HG03460 (cell line): ENCODE data around the gene RAP1A.

ENCODE experiments used
- ATAC-seq: cut with Tn5 transposase; IDR thresholded peaks from one replicate; pipeline ENCODE4 v1.9.1; 2021; ENCODE audit not compliant: unreplicated experiment

RAP1A gene

DNA sequence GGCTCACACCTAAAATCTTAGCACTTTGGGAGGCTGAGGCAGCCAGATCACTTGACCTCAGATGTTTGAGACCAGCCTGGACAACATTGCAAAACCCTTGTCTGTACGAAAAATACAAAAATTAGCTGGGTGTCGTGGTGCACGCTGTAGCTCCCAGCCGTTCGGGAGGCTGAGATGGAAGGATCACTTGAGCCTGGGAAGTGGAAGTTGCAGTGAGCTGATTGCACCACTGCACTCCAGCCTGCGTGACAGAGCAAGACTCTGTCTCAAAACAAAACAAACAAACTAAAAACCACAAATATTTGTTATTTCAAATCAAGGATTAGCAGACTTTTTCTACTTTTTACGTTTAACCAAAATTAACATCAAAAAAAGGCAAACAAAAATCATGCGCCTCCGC, 88.3 kb downstream of the RAP1A start:
- ATAC-seq: no peak

DNA sequence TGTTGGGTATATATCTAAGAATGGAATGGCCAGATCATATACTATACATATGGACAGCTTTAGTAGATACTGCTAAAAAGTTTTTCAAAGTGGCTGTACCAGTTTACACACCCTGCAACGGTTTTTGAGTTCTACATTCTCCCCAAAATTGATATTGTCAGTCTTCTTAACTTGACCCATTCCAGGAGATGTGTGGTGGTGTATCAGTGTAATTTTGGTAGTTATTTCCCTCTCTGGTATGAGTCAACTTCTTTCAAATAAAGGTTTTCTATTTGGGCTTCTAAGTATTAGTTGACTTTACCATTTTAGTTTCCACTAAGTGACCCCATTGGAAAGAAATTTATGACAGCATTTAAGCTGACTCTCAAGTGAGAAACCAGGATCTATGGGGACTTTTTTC, 90.4 kb downstream of the RAP1A start:
- no peak for ATAC-seq

DNA sequence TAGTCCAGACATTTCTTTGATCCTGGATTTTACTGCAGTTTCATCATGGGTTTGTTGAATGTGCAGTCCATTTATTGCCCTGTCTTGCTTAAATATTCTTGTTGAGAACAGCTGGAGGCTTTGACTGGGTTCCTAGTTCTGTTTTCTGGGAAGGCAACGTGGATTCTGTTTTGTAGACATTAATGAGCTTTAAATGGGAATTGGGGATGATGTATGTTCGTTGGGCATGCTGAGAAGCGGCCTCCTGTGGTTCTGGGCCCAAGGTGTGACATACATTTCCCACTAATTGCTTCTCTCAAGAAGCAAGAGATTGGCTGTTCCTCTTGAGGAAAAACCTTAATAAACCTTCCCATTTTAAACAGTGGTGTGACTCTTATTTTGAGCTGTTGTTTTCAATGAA, 96.7 kb downstream of the RAP1A start:
- ATAC-seq: no peak

DNA sequence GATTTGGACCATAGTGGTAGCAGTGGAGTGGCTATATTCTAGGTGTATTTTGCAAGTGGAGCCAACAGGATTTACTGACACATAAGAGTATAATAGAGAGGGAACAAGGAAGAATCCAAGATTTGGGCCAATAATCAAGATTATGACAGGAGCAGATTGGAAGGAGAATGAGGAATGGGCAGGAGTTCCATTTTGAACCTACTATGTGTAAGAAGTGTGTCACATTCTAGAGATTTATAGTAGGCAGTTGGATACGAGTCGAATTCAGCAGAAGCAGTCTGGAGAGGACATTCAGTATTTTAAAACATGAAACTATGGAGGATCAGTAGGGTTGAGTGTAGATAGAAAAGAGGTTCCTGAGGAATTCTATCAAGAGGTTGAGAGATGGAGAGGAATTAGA, 97.9 kb downstream of the RAP1A start:
- ATAC-seq: no peak

DNA sequence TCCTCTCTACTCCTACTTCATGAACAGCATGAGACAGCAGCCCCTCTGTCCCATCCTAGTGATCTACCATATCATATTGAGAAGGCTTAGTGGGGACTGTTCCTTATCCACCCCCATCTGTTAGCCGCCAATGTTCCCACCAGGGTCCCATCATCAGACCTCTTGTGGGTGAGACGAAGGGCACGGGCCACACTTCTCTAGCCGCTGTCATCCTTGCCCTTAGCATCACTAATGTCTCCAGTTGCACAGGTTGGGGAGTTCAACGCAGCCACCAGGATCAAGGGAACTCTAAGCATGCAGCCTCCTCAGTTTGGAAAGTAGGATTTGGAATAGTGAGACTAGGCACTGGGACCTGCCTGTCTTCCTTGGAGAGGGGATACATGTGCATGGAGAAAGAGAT, 99.5 kb downstream of the RAP1A start:
- ATAC-seq: no peak

DNA sequence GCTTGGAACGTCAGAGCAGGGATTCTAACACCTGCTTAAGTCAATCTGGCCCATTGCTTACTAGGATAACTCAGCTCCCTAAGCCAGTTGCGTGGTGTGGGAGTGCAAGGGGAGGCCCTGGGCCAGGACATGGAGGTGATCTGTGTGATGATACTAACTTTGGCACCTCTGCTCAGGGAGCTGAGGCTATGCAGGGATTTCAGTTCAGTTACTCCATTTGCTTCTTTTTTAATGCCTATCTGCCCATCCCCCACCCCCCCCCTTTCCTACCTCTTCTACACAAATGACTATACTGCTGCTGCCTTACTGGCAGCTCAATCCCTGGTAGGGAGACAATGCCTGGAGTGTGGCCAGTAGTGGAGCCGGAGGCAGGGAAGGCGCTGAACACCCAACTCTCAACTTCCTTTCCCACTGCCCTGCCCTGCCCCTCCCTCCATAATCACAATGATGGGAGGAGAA, 100.1 kb downstream of the RAP1A start:
- no peak for ATAC-seq

DNA sequence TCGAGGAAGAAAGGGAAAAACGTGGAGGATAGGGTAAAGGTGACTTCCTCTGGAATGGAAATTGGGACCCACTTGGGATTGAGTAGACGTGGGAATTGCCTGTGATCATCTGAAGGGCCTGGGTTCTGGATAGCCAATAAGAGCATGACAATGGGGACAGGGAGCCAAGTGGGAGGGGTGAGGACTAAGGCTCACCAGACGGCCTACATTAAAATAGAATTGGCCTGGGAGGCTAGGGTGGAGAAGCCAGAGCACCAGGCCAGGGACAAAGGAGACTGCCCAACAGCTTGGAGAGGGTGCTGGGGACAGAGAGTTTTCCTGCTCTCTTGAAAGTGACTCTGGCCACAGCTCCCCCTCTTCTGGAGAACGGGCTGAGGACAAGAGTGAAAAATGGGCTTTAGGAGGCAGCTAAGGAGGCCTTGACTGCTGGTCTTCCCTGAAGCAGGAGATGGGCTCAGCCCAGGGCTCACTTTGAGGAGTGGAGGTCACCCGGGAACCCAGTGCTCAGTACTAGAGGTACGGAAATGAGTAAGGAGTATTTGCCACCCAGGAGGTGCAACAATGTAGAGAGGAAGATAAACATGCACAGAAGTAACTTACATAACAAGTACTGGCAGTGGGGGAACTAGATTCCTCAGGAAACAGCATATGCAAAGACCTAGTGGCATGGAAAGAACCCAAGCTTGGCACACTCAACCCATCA, 100.8 kb downstream of the RAP1A start:
- ATAC-seq: no peak

DNA sequence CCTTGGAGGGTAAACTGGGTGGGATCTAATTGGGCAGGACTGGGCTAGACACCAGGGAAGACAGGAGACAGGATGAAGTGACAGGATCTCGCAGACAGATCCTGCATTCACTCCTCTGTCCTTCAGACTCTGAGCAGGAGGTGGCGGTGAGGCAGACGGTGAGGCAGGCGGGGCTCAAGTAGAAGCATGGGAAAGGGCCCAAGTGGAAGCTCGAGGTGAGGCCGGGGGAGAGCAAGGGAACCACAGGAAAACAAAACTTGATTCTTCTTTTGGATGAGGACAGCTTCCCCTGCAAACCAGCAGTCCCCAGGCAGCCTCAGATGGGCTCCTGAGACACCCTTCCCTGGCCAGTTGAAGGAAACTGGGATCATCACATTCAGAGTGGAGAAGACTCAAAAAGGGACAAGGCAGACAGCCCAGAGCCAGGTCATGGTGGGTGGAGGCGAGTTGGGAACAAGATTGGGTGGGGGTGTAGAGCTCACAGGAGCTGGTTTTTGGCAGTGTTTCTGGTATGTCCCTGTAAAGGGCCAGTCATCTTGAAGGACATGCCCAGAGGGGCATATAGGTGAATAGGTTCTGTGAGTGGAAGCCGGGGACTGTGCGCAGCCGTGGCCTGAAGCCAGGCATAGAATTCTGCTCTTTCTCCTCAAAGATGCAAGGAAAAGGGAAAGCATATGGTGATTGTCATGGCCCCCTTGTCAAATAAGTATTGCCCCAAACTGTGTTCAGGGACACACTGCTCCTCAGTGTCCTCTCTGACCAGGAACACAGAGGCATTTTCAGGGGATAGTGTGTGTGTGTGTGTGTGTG, 101.6 kb downstream of the RAP1A start:
- ATAC-seq: no peak

DNA sequence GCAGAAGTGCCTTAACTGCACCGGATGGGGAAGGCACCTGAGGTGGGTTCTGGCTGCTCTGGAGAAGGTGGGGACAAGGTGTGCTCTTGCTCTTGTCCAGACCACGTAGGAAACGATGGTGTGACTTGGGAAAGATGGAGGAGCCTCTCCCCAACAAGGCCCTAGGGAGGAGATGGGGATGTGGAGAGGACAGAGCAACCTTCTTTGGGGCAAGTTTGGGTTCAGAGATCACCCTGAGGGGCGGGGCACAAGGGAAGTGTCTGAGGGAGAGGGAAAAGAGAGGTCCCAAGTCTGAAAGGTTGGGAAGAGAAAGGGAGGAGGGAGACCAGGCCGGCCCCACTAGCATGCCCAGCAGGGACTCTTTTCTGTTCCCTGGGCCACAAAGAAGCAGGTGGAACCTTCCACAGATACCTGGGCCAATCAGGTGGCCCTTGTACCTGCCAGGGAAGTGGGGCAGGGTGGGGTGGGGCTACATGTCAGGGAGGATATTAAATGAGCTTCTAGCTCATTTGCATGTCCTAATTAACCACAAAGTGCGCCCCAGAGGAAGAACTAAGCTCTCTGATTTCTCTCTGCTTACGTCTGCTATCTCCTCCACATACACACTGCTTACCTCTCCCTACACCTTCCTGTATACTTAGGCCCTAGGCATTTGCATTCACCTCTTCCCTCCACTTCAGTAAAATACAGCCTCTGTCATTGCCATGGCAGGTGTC, 103.7 kb downstream of the RAP1A start:
- no peak for ATAC-seq

DNA sequence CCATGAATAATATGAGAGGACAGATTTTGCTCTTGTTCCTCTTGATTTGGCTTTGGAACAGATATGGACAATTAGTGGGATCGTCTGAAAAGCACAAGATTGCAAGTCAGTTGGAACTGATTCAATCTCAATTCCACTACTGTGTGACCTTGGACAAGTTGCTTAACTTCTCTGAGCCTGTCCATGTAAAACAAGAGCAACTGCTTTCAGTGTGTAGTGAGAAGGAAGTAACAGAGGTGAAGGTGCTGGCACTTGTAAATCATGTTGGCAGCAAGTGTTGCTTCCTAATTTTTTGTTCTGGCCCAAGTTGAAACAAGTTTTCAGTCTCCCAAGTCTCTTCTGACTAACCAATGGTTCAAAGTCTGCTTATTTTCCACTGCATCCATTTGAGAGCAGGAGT, 104.3 kb downstream of the RAP1A start:
- no peak for ATAC-seq

DNA sequence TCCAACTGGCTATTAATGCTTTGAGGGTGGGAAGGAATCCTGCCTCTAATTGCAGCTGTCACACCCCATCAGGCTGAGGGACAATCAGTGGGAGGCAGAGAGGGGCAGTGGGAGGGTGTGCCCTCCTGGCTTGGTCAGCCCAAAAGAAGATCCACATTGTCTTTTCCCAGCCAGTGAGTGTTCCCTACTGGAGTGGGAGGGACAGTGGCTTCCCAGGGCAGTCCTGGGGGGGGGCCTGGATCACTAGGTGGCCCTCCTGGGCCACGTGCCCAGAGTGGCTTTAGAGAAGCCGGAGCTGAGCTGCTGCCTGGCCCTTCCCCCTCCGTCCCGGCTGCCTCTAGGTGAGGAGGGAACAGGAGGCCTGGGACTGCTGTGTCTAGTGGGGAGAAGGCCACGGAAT, 105.6 kb downstream of the RAP1A start:
- ATAC-seq: no peak

DNA sequence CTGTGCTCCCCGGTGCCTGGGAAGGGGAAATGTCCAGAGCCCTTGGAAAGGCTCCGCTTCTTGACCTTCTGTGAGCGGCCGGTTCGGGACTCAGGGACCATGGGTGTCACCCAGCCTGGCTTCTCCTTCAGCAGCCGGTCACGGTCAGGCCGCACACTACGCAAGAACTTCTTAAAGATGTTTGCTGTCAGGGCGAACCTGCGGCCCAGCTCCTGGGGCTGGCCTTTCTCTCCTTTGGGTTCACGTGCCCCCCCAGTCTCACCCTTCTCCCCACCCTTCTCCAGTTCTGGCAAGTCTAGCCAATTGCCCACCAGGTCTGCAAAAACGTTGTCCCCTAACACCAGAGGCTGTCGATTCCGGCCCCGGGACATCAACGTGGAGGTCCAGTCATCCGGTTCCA, 107.5 kb downstream of the RAP1A start:
- ATAC-seq: no peak

DNA sequence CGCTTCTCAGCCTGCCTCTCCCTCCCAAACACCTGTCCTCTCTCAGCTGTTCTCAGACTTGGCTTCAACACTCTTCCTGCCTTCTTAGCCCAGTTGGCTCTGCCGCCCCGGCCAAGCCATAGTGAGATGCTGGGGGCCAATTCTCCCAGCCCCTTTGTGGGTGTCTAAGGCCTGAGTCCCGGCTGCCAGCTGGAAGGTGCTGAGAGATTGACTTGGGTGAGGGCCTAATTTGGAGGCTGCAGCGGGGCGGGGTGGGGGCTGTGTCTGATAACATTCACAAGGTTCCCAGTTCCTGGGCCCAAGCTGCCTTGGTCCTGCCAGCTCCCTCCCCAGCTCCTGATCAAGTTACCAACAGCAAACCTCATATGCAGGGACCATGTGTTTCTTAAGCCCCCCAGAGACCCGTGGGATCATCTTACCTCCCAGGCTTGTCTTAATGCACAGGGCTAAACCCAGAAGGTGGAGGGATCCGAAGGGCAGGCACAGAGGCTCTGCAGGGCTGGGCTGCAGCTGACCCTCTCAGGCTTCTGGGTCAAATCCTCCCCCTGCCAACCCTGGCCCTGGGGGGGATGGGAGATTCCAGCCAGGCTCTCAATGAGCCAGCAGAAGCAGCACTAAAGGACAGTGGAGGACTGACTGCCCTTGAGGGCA, 109.8 kb downstream of the RAP1A start:
- no peak for ATAC-seq

DNA sequence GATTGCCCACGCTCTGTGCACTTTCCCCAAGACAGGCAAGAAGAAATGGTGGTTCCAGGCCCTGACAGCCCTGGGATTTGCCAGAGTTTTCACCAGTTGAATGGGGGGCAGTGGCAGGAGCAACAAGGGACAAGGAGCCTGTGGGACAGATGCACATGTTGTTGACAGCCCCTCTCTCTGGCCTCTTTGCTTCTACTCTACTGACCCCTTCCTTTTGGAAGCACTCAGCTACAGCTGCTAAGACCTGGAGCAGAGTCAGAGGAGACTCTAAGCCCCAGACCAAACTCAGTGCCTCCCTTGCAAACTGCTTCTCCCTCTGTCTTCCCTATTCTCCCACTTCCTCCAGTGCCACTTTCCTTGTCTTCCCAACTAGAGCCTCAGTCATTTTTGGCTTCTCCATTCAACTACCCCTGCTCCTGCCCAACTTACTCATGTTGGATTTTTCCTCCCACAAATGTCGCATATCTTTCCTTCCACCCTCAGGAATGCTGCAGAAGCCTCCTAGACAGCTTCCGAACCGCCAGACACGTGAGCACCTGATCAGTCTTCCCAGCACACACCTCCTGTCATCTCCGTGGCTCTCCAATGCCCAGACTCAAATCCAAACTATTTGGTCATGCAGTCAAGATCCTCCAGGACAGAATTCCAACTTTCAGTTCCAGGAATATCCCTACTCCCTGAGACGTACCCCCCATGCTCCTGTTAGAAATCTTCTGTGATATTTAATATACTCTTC, 110.5 kb downstream of the RAP1A start:
- no peak for ATAC-seq

DNA sequence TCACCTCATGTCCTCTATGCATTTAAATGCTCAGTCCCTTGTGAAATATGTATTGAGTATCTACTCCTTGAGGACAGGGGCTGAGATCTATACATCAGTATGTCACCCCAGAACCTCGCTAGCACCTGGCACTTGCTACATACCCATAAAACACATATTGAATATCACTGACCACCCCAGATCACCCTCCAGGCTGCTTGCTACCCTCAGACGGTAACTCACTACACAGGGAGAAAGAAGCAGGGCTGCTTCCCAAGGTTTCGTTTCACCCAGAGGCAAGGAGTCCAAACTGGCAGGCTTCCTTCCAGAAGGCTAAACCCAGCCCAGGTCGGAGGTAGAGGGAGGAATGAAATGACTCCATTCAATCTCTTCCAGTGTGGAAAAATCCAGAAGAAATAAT, 111.1 kb downstream of the RAP1A start:
- no peak for ATAC-seq

DNA sequence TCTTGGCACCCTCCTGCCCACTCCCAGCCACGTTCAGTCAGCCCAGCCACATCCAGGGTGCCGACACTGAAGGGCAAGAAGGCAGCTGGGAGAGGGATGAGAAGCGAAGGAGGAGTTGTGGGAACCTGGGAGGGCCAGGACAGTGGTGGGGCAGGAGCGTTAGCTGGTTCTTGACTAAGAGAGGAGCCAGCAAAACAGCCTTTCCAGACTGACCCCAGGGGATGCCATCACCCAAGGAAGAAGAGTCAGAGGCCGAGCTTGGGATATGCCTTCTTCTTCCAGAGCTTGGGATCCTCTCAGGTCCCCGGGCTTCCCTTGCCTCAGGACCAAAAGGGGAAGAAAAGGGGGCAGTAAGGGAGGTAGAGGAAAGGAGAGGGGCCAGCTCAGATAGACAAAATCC, 112.4 kb downstream of the RAP1A start:
- ATAC-seq: no peak

DNA sequence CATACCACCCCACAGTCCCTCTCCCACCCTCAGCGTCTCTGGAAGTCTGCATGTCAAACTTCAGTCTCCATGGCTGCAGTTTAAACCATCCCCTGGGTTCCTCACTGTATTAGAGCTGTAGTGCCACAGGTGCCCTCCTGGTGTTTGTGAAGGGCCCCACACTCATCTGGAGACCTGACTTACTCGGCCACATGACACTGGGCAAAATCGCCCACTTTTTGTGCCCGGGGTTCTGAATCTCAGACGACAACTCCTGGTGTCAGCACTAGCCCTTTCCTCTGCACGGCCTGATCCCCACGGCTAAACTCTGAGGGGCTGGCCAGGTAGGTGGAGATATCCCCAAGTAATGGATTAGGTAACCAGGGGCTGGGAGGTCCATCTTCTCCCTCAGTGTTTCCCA, 113.1 kb downstream of the RAP1A start:
- ATAC-seq: no peak

DNA sequence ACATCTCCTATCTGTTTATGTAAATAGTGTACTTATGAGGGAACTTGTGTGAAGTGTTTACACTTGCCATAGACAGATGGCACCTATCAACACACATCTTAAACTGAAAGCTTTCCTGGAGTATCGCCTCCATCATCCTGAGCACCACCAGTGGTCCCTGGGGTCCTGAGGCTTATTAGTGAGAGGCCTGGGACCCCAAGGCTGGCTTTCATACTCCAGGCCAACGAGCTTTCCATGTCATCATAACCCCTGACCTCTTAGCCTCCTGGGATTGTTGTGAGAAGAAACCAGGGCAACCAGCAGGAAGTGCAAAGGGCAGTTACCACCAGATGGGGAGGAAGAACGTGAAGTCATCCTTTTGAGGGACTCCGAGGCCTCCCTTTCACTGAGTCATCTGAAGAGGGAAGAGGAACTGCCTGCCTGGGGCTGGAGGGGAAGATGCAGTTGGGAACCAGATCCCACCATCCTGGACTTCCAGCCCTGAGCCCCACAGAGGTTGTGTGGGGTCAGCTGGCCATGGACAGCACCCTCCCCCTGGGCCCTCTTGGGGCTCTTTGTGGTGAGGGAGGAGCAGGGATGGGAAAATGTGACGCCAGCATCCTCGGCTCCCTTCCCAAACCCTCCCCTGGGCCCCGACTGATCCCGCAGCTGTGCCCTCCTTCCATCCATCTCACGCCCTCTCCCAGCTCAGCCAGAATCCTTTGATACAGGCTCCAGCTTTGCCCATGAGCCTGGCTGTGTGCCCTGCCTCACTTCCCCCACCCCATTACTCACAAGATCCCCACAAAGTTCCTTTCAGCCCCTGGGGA, 113.8 kb downstream of the RAP1A start:
- no peak for ATAC-seq

DNA sequence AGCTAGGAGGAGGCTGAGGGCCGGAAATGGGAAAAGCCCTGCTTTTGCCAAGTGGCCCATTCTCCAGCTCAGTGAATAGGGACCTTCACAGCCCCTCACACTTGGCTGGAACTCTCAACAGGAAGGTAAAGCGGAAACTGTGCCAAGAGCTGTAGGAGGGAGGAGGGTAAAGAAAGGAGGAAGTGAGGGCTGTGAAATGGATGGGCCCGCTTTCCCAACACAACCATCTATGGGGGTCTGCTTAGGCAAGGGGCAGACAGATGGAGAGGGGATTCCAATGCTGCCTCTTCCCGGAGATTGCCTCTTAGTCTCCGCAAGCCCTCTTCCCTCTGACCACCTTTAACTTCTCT, 114.4 kb downstream of the RAP1A start:
- no peak for ATAC-seq

DNA sequence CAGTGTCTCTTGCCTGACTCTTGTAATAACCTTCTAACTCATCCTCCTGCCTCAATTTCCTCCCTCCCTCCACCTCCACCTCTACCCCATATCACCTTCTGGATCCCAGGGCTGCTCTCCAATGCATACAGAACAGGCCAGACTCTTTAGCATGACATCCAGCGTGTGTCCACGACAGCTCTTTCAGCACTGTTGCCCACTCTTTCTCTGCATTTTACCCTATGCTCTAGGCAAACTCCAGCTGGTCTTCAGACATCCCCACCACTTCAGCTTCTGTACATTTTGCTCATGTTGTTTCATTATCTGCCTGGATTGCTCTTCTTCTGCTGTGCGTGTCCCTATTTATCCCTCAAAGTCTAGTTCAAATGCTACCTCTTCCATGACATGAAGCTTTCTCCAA, 114.8 kb downstream of the RAP1A start:
- ATAC-seq: no peak
